Ovary (tissue), 9 donors: ENCODE results near the gene FTO. TPM values are rescaled to one million over a fixed set of nuclear protein-coding genes. Genes with fewer than 3 reads are reported as not detected.

Source experiments
- DNase-seq, 5 donors: peaks; one replicate each; pipeline ENCODE4 v3.0.0-alpha.2; 2019 to 2020
- H3K27ac ChIP-seq, 2 donors: fragments of 200-600 bp; one replicate each; pipeline versions ENCODE4 v1.5.1 to v1.8.0; 2019 to 2022
- H3K27me3 ChIP-seq: fragments of 200-600 bp; one replicate; pipeline ENCODE4 v1.8.0; 2022
- H3K36me3 ChIP-seq: fragments of 200-600 bp; sonication (generic); one replicate; pipeline ENCODE4 v1.5.1; 2019
- H3K4me1 ChIP-seq: one replicate; pipeline ENCODE4 v1.8.1; 2013; ENCODE audit warnings: mild to moderate bottlenecking, moderate library complexity; ENCODE audit not compliant: insufficient read depth
- H3K4me3 ChIP-seq: fragments of 200-600 bp; sonication (generic); one replicate; pipeline ENCODE4 v1.5.1; 2017
- H3K9me3 ChIP-seq, 2 donors: fragments of 200-600 bp in 1 of 2; sonication (generic) in 1 of 2; one replicate each; pipeline versions ENCODE4 v1.5.1 to v1.8.1; 2013 to 2019; ENCODE audit warnings: mild to moderate bottlenecking in 1 of 2, moderate library complexity in 1 of 2
- EP300 ChIP-seq: sonication (generic); formaldehyde crosslinking; IDR thresholded peaks from one replicate; pipeline ENCODE4 v1.6.1; 2017; ENCODE audit warnings: antibody characterized with exemption
- POLR2A ChIP-seq: fragments of 450-650 bp; IDR thresholded peaks from one replicate; pipeline ENCODE4 v1.6.1; 2017; ENCODE audit warnings: antibody characterized with exemption, mild to moderate bottlenecking, moderate library complexity
- WGBS, 3 donors: extraction: QIAGEN DNeasy Blood & Tissue Kit in 1 of 3; methylation state at CpG; one replicate each; pipeline versions ENCODE4 v1.1.5 to v1.1.7; 2013 to 2017; 5-methylcytosine and 5-hydroxymethylcytosine counted together
- intact Hi-C, 4 donors: fragments of 100-400 bp; cut with DNase I; formaldehyde crosslinking; loops; one replicate each; pipeline versions ENCODE4 v1.11.0 to v1.15.1; 2022 to 2023
- polyA plus RNA-seq, 2 donors: library from polyadenylated mRNA; stranded (reverse); fragments of 200-250 nt in 1 of 2; fragments of 350-450 nt in 1 of 2; fragmentation: Illumina TruSeq in 1 of 2; extraction: RNeasy Lipid Tissue Mini Kit (QIAGEN cat#74804) in 1 of 2; gene quantifications; one replicate each; pipeline ENCODE4 v1.2.3, GENCODE V29; 2013 to 2014
- total RNA-seq, 7 donors: library from RNA; depleted of rRNA in 2 of 7; stranded (reverse); fragments of >200 nt in 2 of 7; fragmentation: NEBNext Ultra II Directional in 3 of 7; extraction: Animal tissue kit (Norgen Biotek cat#: 25700) in 3 of 7; gene quantifications; one replicate each; pipeline versions ENCODE4 v1.1.0 to v1.2.4, GENCODE V29; 2016 to 2023
- TF ChIP-seq, protein P1 (sequence below), 3 donors: fragments of 450-650 bp in 2 of 3; fragments of 200-600 bp in 1 of 3; IDR thresholded peaks; one replicate each; pipeline versions ENCODE4 v1.5.1 to v1.8.0; 2016 to 2022; ENCODE audit warnings: antibody characterized with exemption in 3 of 3, mild to moderate bottlenecking in 1 of 3
- donor health status: DM: no; HTN: no; CAD: no; lungs with moderate emphysema.
- donor health status: DM: no; HTN: no; CAD: no.
- donor health status: Bipolar disorder and iron deficiency.
- donor health status: DM: yes; HTN: yes; CAD: no.
- donor health status: DM: no; HTN: no; CAD: no.
- donor health status: DM: yes; HTN: yes; CAD: no.

The FTO gene
- total and polyA plus RNA-seq, 9 donors: 43.6 to 128 (median 91.4) TPM

DNA sequence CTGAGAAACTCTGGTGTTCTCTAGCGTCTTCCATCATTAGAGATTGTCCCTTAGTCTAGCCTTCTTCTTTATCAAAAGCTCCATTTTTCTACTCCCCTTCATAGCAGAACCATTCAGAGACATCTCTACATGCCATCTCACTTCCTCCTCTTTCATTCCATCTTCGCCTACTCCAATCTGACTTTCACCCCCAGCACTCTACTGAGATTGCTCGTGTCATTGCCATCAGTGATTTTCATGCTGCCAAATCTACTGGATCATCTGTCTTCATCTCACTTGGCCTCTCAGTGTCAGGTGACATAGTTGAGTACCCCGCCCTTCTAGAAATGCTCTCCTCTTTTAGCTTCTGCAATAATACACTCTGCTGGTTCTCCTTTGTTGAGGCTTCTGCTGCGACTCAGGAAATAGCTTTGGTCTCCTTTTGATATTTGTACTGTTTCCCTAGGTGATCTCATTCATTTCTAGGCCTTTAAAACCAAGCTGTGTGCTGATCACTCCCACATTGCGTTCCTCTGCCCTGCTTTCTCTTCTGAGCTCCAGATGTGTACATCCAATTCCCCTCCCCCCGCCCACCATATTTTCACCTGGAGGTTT is 119.1 kb downstream of the FTO start:
- intact Hi-C loops: no loop called here
- Histone ChIP-seq H3K4me3 (no peak overlapping the region), H3K27me3 (no peaks in the 10 kb centered on the region), H3K4me1 (no peaks in the 10 kb centered on the region), H3K27ac (no peak overlapping the region), H3K36me3 (no peaks in the 10 kb centered on the region), H3K9me3 (no peaks in the 10 kb centered on the region)
- WGBS, 3 donors: 95 to 97% (median 96%) methylated on average over 7 of the region's 7 CpGs
- DNase-seq: no peak
- TF ChIP-seq POLR2A: no peak
- TF ChIP-seq, protein P1, sequence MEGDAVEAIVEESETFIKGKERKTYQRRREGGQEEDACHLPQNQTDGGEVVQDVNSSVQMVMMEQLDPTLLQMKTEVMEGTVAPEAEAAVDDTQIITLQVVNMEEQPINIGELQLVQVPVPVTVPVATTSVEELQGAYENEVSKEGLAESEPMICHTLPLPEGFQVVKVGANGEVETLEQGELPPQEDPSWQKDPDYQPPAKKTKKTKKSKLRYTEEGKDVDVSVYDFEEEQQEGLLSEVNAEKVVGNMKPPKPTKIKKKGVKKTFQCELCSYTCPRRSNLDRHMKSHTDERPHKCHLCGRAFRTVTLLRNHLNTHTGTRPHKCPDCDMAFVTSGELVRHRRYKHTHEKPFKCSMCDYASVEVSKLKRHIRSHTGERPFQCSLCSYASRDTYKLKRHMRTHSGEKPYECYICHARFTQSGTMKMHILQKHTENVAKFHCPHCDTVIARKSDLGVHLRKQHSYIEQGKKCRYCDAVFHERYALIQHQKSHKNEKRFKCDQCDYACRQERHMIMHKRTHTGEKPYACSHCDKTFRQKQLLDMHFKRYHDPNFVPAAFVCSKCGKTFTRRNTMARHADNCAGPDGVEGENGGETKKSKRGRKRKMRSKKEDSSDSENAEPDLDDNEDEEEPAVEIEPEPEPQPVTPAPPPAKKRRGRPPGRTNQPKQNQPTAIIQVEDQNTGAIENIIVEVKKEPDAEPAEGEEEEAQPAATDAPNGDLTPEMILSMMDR (IDR thresholded peaks at IDR 0.05): no peak
- no peak for TF ChIP-seq EP300

DNA sequence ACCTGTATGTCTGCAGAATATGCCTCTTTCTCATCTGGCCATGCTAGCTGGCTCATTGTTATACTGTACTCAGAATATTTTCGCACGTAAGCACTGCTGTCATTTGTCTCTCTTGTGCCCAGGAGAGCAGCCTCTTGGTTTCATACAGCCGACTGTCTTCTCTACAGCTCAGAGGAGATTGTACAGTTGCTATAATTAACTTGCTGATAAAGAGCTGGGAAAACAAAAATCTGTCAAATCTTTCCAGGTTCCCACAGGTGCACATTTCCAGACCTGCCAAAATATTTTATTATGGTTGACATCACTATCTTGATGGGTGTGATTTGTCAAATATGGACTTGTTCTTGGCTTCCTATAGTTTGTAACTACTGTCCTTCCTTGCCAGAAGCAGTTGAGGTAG is 122.7 kb downstream of the FTO start:
- no peak overlapping the region for H3K27ac ChIP-seq
- intact Hi-C loops: no loop called here
- H3K4me3 ChIP-seq: no peak overlapping the region
- H3K4me1 ChIP-seq: peaks cover 2% of the 10 kb centered on the region
- no peaks in the 10 kb centered on the region for H3K36me3 ChIP-seq
- H3K9me3 ChIP-seq: no peaks in the 10 kb centered on the region
- H3K27me3 ChIP-seq: no peaks in the 10 kb centered on the region
- WGBS, 3 donors: 42 to 53% (median 51%) methylated on average over 3 of the region's 3 CpGs
- no peak for DNase-seq
- TF ChIP-seq POLR2A (no peak), EP300 (no peak)
- TF ChIP-seq, protein P1 (IDR thresholded peaks at IDR 0.05): no peak

DNA sequence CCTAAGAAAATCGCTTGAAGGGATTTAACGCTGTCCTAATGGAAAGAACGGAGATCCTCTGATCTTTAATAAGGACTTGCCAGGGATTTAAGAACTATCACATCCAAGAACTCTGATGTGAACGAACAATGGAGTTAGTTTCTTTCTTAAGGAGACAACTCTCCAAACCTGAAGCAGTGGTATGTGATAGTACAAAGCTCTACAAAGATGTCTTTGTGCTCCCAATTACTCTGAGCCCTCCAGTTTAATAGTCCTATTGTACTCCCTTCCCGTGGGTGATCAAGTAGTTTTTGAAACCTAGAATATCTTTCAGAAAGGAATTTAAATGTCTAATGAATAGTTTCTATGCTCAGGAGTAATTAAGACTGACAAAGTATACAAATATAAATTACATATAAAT is 123.8 kb downstream of the FTO start:
- Histone ChIP-seq H3K36me3 (no peaks in the 10 kb centered on the region), H3K4me1 (peaks cover 2% of the 10 kb centered on the region), H3K27ac (no peak overlapping the region), H3K9me3 (no peaks in the 10 kb centered on the region), H3K4me3 (no peak overlapping the region), H3K27me3 (no peaks in the 10 kb centered on the region)
- DNase-seq: no peak
- intact Hi-C loops: no loop called here
- 79 to 86% (median 83%) methylated on average over 5 of the region's 5 CpGs for WGBS, 3 donors
- TF ChIP-seq, protein P1 (IDR thresholded peaks at IDR 0.05): no peak
- TF ChIP-seq POLR2A (no peak), EP300 (no peak)

DNA sequence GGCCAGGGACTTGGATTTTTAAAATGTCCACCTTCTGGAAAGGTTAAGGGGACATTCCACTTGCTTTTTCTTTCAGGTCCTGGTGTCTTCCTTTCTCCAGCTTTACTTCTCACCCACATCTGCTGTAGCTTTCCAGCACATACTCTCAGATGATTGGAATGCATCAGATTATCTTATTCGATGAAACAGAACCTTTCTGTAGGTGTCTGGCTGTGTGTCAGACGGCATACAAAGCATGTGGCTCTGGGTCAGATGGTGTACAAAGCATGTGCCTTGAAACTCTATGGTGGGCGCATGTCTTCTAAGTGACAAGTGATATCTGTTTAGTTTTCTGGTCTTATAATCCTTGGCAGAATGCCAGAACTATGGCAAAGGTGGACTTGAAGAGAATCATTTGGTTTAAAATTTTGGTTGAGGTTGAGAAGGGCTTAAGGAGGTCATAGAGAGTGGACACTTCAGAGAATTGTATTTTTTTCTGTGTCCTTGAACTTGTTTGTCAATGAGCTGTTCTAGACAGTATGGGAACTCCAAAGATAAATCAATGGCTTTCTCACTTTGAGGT is 125.3 kb downstream of the FTO start:
- DNase-seq: no peak
- Histone ChIP-seq H3K4me3 (no peak overlapping the region), H3K27me3 (no peaks in the 10 kb centered on the region), H3K9me3 (no peaks in the 10 kb centered on the region), H3K4me1 (peaks cover 2% of the 10 kb centered on the region), H3K36me3 (no peaks in the 10 kb centered on the region), H3K27ac (no peak overlapping the region)
- WGBS, 3 donors: 61 to 69% (median 67%) methylated on average over 3 of the region's 3 CpGs
- TF ChIP-seq POLR2A (no peak), EP300 (no peak)
- TF ChIP-seq, protein P1 (IDR thresholded peaks at IDR 0.05): no peak
- intact Hi-C loops: no loop called here
